ENCODE data around the gene GLE1.

Gene GLE1

GRCh38 chr9:128552744-128553440 lies 48.4 kb downstream of the GLE1 start:
- peak; percentile 53 for DNase-seq (ENCODE audit: low spot score)
- peak overlapping the region; percentile 100 for H3K23ac ChIP-seq (ENCODE audit: low read depth, low read length, poor library complexity)
- no peak overlapping the region for H2BK12ac ChIP-seq (ENCODE audit: low read length)
- H3K4me3 ChIP-seq (ENCODE audit: low read length in 2 of 2): peak overlapping the region; percentile 79 to 94
- H3K4me2 ChIP-seq (ENCODE audit: insufficient read depth, low read length, poor library complexity, severe bottlenecking): peak overlapping the region; percentile 58
- H3K27me3 ChIP-seq (ENCODE audit: control insufficient read depth in 3 of 3, insufficient read depth in 3 of 3, low read depth in 1 of 3, low read length in 3 of 3): no peaks in the 10 kb centered on the region
- peaks cover 15 to 38% of the 10 kb centered on the region in 2 donors for H3K4me1 ChIP-seq (ENCODE audit: control insufficient read depth in 2 of 2, insufficient read depth in 1 of 2, low read depth in 1 of 2, low read length in 2 of 2)
- H3K9me3 ChIP-seq (replicated peaks in 1 of 2; ENCODE audit: control insufficient read depth in 2 of 2, insufficient read depth in 1 of 2, low read depth in 1 of 2, low read length in 2 of 2): no peaks in the 10 kb centered on the region
- H4K8ac ChIP-seq (ENCODE audit: low read depth, low read length): no peak overlapping the region
- peak overlapping the region; percentile 81 for H2AFZ ChIP-seq (ENCODE audit: low read length)
- H3K36me3 ChIP-seq (replicated peaks in 1 of 2; ENCODE audit: control insufficient read depth in 2 of 2, insufficient read depth in 2 of 2, low read length in 2 of 2): no peaks in the 10 kb centered on the region
- H2BK5ac ChIP-seq (ENCODE audit: low read length): peak overlapping the region; percentile 93
- H3K79me1 ChIP-seq (ENCODE audit: low read depth, low read length): no peaks in the 10 kb centered on the region
- peak overlapping the region; percentile 30 for H2BK15ac ChIP-seq (ENCODE audit: low read length)
- no peak overlapping the region for H4K91ac ChIP-seq (ENCODE audit: low read depth, low read length, poor library complexity)
- peak overlapping the region; percentile 93 for H3K9ac ChIP-seq (ENCODE audit: low read depth, low read length, poor library complexity)
- no peak overlapping the region for H2AK5ac ChIP-seq (ENCODE audit: low read depth, low read length)
- H3K14ac ChIP-seq (ENCODE audit: low read length): no peak overlapping the region
- peak overlapping the region; percentile 94 for H3K18ac ChIP-seq (ENCODE audit: low read length)
- H3K27ac ChIP-seq (replicated peaks; ENCODE audit: low read length): peak overlapping the region; percentile 73
- H3K4ac ChIP-seq (ENCODE audit: low read length): no peak overlapping the region
- no peak overlapping the region for H2BK120ac ChIP-seq (ENCODE audit: low read depth, low read length)
- no CpG with 5 or more reads among the region's 59 CpGs for WGBS, 2 donors (ENCODE audit: extremely low coverage in 2 of 2, insufficient read length in 2 of 2, insufficient replicate concordance in 1 of 2)

- WGBS, 2 donors (ENCODE audit: extremely low coverage in 2 of 2, insufficient read length in 2 of 2, insufficient replicate concordance in 1 of 2): no CpG with 5 or more reads among the region's 6 CpGs
- Histone ChIP-seq H3K4ac (ENCODE audit: low read length) (no peak overlapping the region), H3K4me1 (ENCODE audit: control insufficient read depth in 2 of 2, insufficient read depth in 1 of 2, low read depth in 1 of 2, low read length in 2 of 2) (peaks cover 19 to 43% of the 10 kb centered on the region in 2 donors)
These were observed 49.2 kb downstream of the GLE1 start for GRCh38 chr9:128553728-128554127.

GRCh38 chr9:128554155-128554862 lies 49.8 kb downstream of the GLE1 start:
- H2BK120ac ChIP-seq (ENCODE audit: low read depth, low read length): no peak overlapping the region
- H3K4ac ChIP-seq (ENCODE audit: low read length): no peak overlapping the region
- no CpG with 5 or more reads among the region's 5 CpGs for WGBS, 2 donors (ENCODE audit: extremely low coverage in 2 of 2, insufficient read length in 2 of 2, insufficient replicate concordance in 1 of 2)
- no peaks in the 10 kb centered on the region for H3K36me3 ChIP-seq (replicated peaks in 1 of 2; ENCODE audit: control insufficient read depth in 2 of 2, insufficient read depth in 2 of 2, low read length in 2 of 2)
- H2BK15ac ChIP-seq (ENCODE audit: low read length): no peak overlapping the region
- H3K4me2 ChIP-seq (ENCODE audit: insufficient read depth, low read length, poor library complexity, severe bottlenecking): peak overlapping the region; percentile 39
- no peak overlapping the region for H3K14ac ChIP-seq (ENCODE audit: low read length)
- no peak overlapping the region for H4K91ac ChIP-seq (ENCODE audit: low read depth, low read length, poor library complexity)
- H3K27me3 ChIP-seq (ENCODE audit: control insufficient read depth in 3 of 3, insufficient read depth in 3 of 3, low read depth in 1 of 3, low read length in 3 of 3): no peaks in the 10 kb centered on the region
- no peak overlapping the region for H3K23ac ChIP-seq (ENCODE audit: low read depth, low read length, poor library complexity)
- no peak overlapping the region for H2BK12ac ChIP-seq (ENCODE audit: low read length)
- H3K9ac ChIP-seq (ENCODE audit: low read depth, low read length, poor library complexity): no peak overlapping the region
- peak; percentile 58 for DNase-seq (ENCODE audit: low spot score)
- no peak overlapping the region for H2AK5ac ChIP-seq (ENCODE audit: low read depth, low read length)
- no peak overlapping the region for H2BK5ac ChIP-seq (ENCODE audit: low read length)
- no peaks in the 10 kb centered on the region for H3K79me1 ChIP-seq (ENCODE audit: low read depth, low read length)
- H4K8ac ChIP-seq (ENCODE audit: low read depth, low read length): no peak overlapping the region
- peak overlapping the region; percentile 52 to 79 for H3K4me3 ChIP-seq (ENCODE audit: low read length in 2 of 2)
- no peak overlapping the region for H2AFZ ChIP-seq (ENCODE audit: low read length)
- no peaks in the 10 kb centered on the region for H3K9me3 ChIP-seq (replicated peaks in 1 of 2; ENCODE audit: control insufficient read depth in 2 of 2, insufficient read depth in 1 of 2, low read depth in 1 of 2, low read length in 2 of 2)
- no peak overlapping the region for H3K18ac ChIP-seq (ENCODE audit: low read length)
- H3K4me1 ChIP-seq (ENCODE audit: control insufficient read depth in 2 of 2, insufficient read depth in 1 of 2, low read depth in 1 of 2, low read length in 2 of 2): peaks cover 24 to 49% of the 10 kb centered on the region in 2 donors
- no peak overlapping the region for H3K27ac ChIP-seq (replicated peaks; ENCODE audit: low read length)

More at GRCh38 chr9:128553728-128554127, 49.2 kb downstream of the GLE1 start:
- Histone ChIP-seq H2AFZ (ENCODE audit: low read length) (no peak overlapping the region), H4K91ac (ENCODE audit: low read depth, low read length, poor library complexity) (no peak overlapping the region), H2BK120ac (ENCODE audit: low read depth, low read length) (no peak overlapping the region), H3K4me3 (ENCODE audit: low read length in 2 of 2) (peak overlapping the region; percentile 18 to 79), H3K4me2 (ENCODE audit: insufficient read depth, low read length, poor library complexity, severe bottlenecking) (peak overlapping the region; percentile 32), H3K27ac (replicated peaks; ENCODE audit: low read length) (no peak overlapping the region), H3K9me3 (replicated peaks in 1 of 2; ENCODE audit: control insufficient read depth in 2 of 2, insufficient read depth in 1 of 2, low read depth in 1 of 2, low read length in 2 of 2) (no peaks in the 10 kb centered on the region), H3K18ac (ENCODE audit: low read length) (no peak overlapping the region), H3K14ac (ENCODE audit: low read length) (no peak overlapping the region), H2BK15ac (ENCODE audit: low read length) (no peak overlapping the region), H2AK5ac (ENCODE audit: low read depth, low read length) (no peak overlapping the region), H3K79me1 (ENCODE audit: low read depth, low read length) (no peaks in the 10 kb centered on the region), H2BK5ac (ENCODE audit: low read length) (no peak overlapping the region), H4K8ac (ENCODE audit: low read depth, low read length) (no peak overlapping the region), H3K27me3 (ENCODE audit: control insufficient read depth in 3 of 3, insufficient read depth in 3 of 3, low read depth in 1 of 3, low read length in 3 of 3) (no peaks in the 10 kb centered on the region), H2BK12ac (ENCODE audit: low read length) (no peak overlapping the region), H3K36me3 (replicated peaks in 1 of 2; ENCODE audit: control insufficient read depth in 2 of 2, insufficient read depth in 2 of 2, low read length in 2 of 2) (no peaks in the 10 kb centered on the region), H3K23ac (ENCODE audit: low read depth, low read length, poor library complexity) (no peak overlapping the region), H3K9ac (ENCODE audit: low read depth, low read length, poor library complexity) (no peak overlapping the region)
- no peak for DNase-seq (ENCODE audit: low spot score)

- no peak overlapping the region for H2AFZ ChIP-seq (ENCODE audit: low read length)
- H4K8ac ChIP-seq (ENCODE audit: low read depth, low read length): no peak overlapping the region
- no peak overlapping the region for H3K23ac ChIP-seq (ENCODE audit: low read depth, low read length, poor library complexity)
- peaks cover 23 to 43% of the 10 kb centered on the region in 2 donors for H3K4me1 ChIP-seq (ENCODE audit: control insufficient read depth in 2 of 2, insufficient read depth in 1 of 2, low read depth in 1 of 2, low read length in 2 of 2)
- H2BK5ac ChIP-seq (ENCODE audit: low read length): no peak overlapping the region
- H3K9ac ChIP-seq (ENCODE audit: low read depth, low read length, poor library complexity): no peak overlapping the region
- peak overlapping the region; percentile 36 for H3K4me2 ChIP-seq (ENCODE audit: insufficient read depth, low read length, poor library complexity, severe bottlenecking)
- H3K36me3 ChIP-seq (replicated peaks in 1 of 2; ENCODE audit: control insufficient read depth in 2 of 2, insufficient read depth in 2 of 2, low read length in 2 of 2): no peaks in the 10 kb centered on the region
- peak overlapping the region in 1 of 2 donors; percentile 79 for H3K4me3 ChIP-seq (ENCODE audit: low read length in 2 of 2)
- no peaks in the 10 kb centered on the region for H3K79me1 ChIP-seq (ENCODE audit: low read depth, low read length)
- no peak overlapping the region for H3K18ac ChIP-seq (ENCODE audit: low read length)
- peak; percentile 52 for DNase-seq (ENCODE audit: low spot score)
- no peak overlapping the region for H3K14ac ChIP-seq (ENCODE audit: low read length)
- H2BK12ac ChIP-seq (ENCODE audit: low read length): no peak overlapping the region
- no peak overlapping the region for H2BK15ac ChIP-seq (ENCODE audit: low read length)
- H3K27me3 ChIP-seq (ENCODE audit: control insufficient read depth in 3 of 3, insufficient read depth in 3 of 3, low read depth in 1 of 3, low read length in 3 of 3): no peaks in the 10 kb centered on the region
- H3K4ac ChIP-seq (ENCODE audit: low read length): no peak overlapping the region
- no peak overlapping the region for H2AK5ac ChIP-seq (ENCODE audit: low read depth, low read length)
- H2BK120ac ChIP-seq (ENCODE audit: low read depth, low read length): no peak overlapping the region
- no peaks in the 10 kb centered on the region for H3K9me3 ChIP-seq (replicated peaks in 1 of 2; ENCODE audit: control insufficient read depth in 2 of 2, insufficient read depth in 1 of 2, low read depth in 1 of 2, low read length in 2 of 2)
- no CpG with 5 or more reads among the region's 9 CpGs for WGBS, 2 donors (ENCODE audit: extremely low coverage in 2 of 2, insufficient read length in 2 of 2, insufficient replicate concordance in 1 of 2)
- no peak overlapping the region for H4K91ac ChIP-seq (ENCODE audit: low read depth, low read length, poor library complexity)
- no peak overlapping the region for H3K27ac ChIP-seq (replicated peaks; ENCODE audit: low read length)
These were observed 50.7 kb downstream of the GLE1 start for GRCh38 chr9:128555180-128555721.

All from neuronal stem cell (in vitro differentiated cells).